Activated CD4-positive, alpha-beta T cell treated with anti-CD3 and anti-CD28 coated beads, Interleukin-10, Interleukin-2, amounts not matched to agents 100 ng/mL and 50 ng/mL, durations not matched to agents 16 hours and 8 hours (primary cell): ENCODE data around the gene TMEM252.
A peak's percentile ranks its signal among the peaks of the same experiment; 100 is the strongest.

Experiments
- DNase-seq: peaks from one replicate; pipeline ENCODE4 v3.0.0-alpha.2; 2020

The TMEM252 gene

GRCh38 chr9:68541568-68541967 lies 885 bp upstream of the TMEM252 start:
- no peak for DNase-seq

- DNase-seq: no peak
Measured at GRCh38 chr9:68538200-68538599, 2.5 kb downstream of the TMEM252 start.

GRCh38 chr9:68537616-68537880 lies 3.1 kb downstream of the TMEM252 start:
- DNase-seq: no peak

GRCh38 chr9:68536876-68537615 lies 3.6 kb downstream of the TMEM252 start:
- no peak for DNase-seq

- no peak for DNase-seq
Measured at GRCh38 chr9:68533678-68534077, 7.0 kb downstream of the TMEM252 start.

- DNase-seq: no peak
Measured at GRCh38 chr9:68532131-68532530, 8.6 kb downstream of the TMEM252 start.

GRCh38 chr9:68530618-68531017 lies 10.1 kb downstream of the TMEM252 start:
- no peak for DNase-seq

- DNase-seq: no peak
Measured at GRCh38 chr9:68523367-68523936, 17.2 kb downstream of the TMEM252 start.

GRCh38 chr9:68522954-68523353 lies 17.7 kb downstream of the TMEM252 start:
- DNase-seq: no peak

- DNase-seq: no peak
Measured at GRCh38 chr9:68522131-68522530, 18.6 kb downstream of the TMEM252 start.

- DNase-seq: no peak
Measured at GRCh38 chr9:68515326-68516017, 25.2 kb downstream of the TMEM252 start.

- DNase-seq: no peak
Measured at GRCh38 chr9:68513981-68514380, 26.7 kb downstream of the TMEM252 start.

GRCh38 chr9:68513385-68513784 lies 27.3 kb downstream of the TMEM252 start:
- no peak for DNase-seq

GRCh38 chr9:68509689-68510088 lies 31.0 kb downstream of the TMEM252 start:
- DNase-seq: no peak

GRCh38 chr9:68508547-68508946 lies 32.1 kb downstream of the TMEM252 start:
- no peak for DNase-seq

- no peak for DNase-seq
Measured at GRCh38 chr9:68507806-68508145, 32.9 kb downstream of the TMEM252 start.

GRCh38 chr9:68507130-68507805 lies 33.4 kb downstream of the TMEM252 start:
- peak; percentile 4 for DNase-seq

GRCh38 chr9:68506551-68506950 lies 34.1 kb downstream of the TMEM252 start:
- no peak for DNase-seq

- DNase-seq: no peak
Measured at GRCh38 chr9:68505681-68506409, 34.8 kb downstream of the TMEM252 start.

GRCh38 chr9:68502279-68502678 lies 38.4 kb downstream of the TMEM252 start:
- no peak for DNase-seq

- DNase-seq: no peak
Measured at GRCh38 chr9:68500457-68501381, 40.0 kb downstream of the TMEM252 start.

GRCh38 chr9:68498816-68499215 lies 41.9 kb downstream of the TMEM252 start:
- DNase-seq: no peak
